ENCODE measurements around the gene NPBWR2.

The NPBWR2 gene

DNA sequence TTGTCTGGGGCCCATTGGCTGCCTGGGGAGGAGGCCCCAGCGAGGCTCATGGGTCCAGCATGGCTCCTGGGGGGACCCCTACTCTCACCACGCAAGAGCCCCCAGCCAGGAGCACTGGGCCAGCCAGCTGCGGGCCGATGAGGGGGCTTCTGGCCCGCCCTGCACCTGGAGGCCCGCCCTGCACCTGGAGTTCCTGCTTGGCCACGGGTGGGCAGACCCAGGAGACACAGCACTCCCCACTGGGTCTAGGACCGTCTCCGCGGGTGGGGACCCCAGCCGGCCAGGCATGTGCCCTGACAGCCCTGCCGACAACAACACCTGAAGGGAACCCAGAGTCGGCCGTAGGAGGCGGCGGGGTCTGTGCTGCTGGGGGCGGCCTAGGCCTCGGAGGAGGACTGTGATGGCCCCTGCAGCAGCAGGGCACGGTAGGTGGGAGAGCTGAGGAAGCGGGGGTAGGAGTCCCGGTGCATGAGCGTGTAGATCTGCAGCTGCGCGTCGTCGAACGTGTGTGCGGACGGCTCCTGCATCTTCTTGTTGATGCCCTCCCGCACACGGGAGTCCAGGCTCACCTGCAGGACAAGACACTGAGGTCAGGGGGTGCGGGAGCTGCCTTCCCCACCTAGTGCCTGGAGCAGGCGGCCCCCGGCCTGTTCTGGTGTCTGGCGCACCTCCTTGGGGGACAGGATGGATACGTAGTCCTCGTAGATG, 33.7 kb downstream of the NPBWR2 start:
- no peak overlapping the region for H3K4me3 ChIP-seq (ENCODE audit: low read length)
- H4K8ac ChIP-seq (ENCODE audit: low read depth, low read length), result no peak overlapping the region
- no peaks in the 10 kb centered on the region for H3K79me2 ChIP-seq (ENCODE audit: control insufficient read depth, insufficient read depth, low read length)
- H3K79me1 ChIP-seq (ENCODE audit: low read length), result no peaks in the 10 kb centered on the region
- H3K27me3 ChIP-seq (ENCODE audit: insufficient read depth, low read length, poor library complexity), result no peaks in the 10 kb centered on the region
- no CpG with 5 or more reads among the region's 37 CpGs for WGBS (ENCODE audit: extremely low coverage, insufficient coverage, low lambda C conversion rate)
- no peaks in the 10 kb centered on the region for H3K4me1 ChIP-seq (ENCODE audit: control insufficient read depth, low read depth, low read length)
- H3K56ac ChIP-seq (ENCODE audit: low read length), result no peak overlapping the region
- H3K18ac ChIP-seq (ENCODE audit: low read length), result no peak overlapping the region
- no peak overlapping the region for H2BK15ac ChIP-seq (replicated peaks; ENCODE audit: low read depth)
- H3K9ac ChIP-seq (ENCODE audit: low read length), result no peak overlapping the region
- H3K27ac ChIP-seq (ENCODE audit: low read depth, low read length), result no peak overlapping the region
- no peak overlapping the region for H4K5ac ChIP-seq (ENCODE audit: low read length)
- H2BK120ac ChIP-seq (ENCODE audit: low read depth, low read length), result no peak overlapping the region
- H3K36me3 ChIP-seq (ENCODE audit: control insufficient read depth, insufficient read depth, low read length), result no peaks in the 10 kb centered on the region
- no peak overlapping the region for H3K4me2 ChIP-seq (ENCODE audit: low read length)
- no peak overlapping the region for H2AK5ac ChIP-seq (ENCODE audit: low read length)
- H2BK5ac ChIP-seq (ENCODE audit: low read length), result no peak overlapping the region
- no peak for DNase-seq
- no peak overlapping the region for H3K4ac ChIP-seq (ENCODE audit: low read depth, low read length)
- H3K23ac ChIP-seq (ENCODE audit: low read length), result no peak overlapping the region

- no peak overlapping the region for H3K23ac ChIP-seq (ENCODE audit: low read length)
- no peaks in the 10 kb centered on the region for H3K79me1 ChIP-seq (ENCODE audit: low read length)
- no peaks in the 10 kb centered on the region for H3K79me2 ChIP-seq (ENCODE audit: control insufficient read depth, insufficient read depth, low read length)
- no peak overlapping the region for H3K18ac ChIP-seq (ENCODE audit: low read length)
- no peak for DNase-seq
- WGBS (ENCODE audit: extremely low coverage, insufficient coverage, low lambda C conversion rate), result no CpG with 5 or more reads among the region's 14 CpGs
- H2BK15ac ChIP-seq (replicated peaks; ENCODE audit: low read depth), result no peak overlapping the region
- no peak overlapping the region for H2BK120ac ChIP-seq (ENCODE audit: low read depth, low read length)
- H3K4me3 ChIP-seq (ENCODE audit: low read length), result no peak overlapping the region
- H4K5ac ChIP-seq (ENCODE audit: low read length), result no peak overlapping the region
- no peaks in the 10 kb centered on the region for H3K27me3 ChIP-seq (ENCODE audit: insufficient read depth, low read length, poor library complexity)
- H3K9ac ChIP-seq (ENCODE audit: low read length), result no peak overlapping the region
- no peak overlapping the region for H3K4me2 ChIP-seq (ENCODE audit: low read length)
- no peak overlapping the region for H2BK5ac ChIP-seq (ENCODE audit: low read length)
- H4K8ac ChIP-seq (ENCODE audit: low read depth, low read length), result no peak overlapping the region
- H3K36me3 ChIP-seq (ENCODE audit: control insufficient read depth, insufficient read depth, low read length), result no peaks in the 10 kb centered on the region
- no peaks in the 10 kb centered on the region for H3K4me1 ChIP-seq (ENCODE audit: control insufficient read depth, low read depth, low read length)
- H3K56ac ChIP-seq (ENCODE audit: low read length), result no peak overlapping the region
- H3K27ac ChIP-seq (ENCODE audit: low read depth, low read length), result no peak overlapping the region
- H2AK5ac ChIP-seq (ENCODE audit: low read length), result no peak overlapping the region
- H3K4ac ChIP-seq (ENCODE audit: low read depth, low read length), result no peak overlapping the region
These were observed 34.8 kb downstream of the NPBWR2 start for GRCh38 chr20:64072498-64073063.

DNA sequence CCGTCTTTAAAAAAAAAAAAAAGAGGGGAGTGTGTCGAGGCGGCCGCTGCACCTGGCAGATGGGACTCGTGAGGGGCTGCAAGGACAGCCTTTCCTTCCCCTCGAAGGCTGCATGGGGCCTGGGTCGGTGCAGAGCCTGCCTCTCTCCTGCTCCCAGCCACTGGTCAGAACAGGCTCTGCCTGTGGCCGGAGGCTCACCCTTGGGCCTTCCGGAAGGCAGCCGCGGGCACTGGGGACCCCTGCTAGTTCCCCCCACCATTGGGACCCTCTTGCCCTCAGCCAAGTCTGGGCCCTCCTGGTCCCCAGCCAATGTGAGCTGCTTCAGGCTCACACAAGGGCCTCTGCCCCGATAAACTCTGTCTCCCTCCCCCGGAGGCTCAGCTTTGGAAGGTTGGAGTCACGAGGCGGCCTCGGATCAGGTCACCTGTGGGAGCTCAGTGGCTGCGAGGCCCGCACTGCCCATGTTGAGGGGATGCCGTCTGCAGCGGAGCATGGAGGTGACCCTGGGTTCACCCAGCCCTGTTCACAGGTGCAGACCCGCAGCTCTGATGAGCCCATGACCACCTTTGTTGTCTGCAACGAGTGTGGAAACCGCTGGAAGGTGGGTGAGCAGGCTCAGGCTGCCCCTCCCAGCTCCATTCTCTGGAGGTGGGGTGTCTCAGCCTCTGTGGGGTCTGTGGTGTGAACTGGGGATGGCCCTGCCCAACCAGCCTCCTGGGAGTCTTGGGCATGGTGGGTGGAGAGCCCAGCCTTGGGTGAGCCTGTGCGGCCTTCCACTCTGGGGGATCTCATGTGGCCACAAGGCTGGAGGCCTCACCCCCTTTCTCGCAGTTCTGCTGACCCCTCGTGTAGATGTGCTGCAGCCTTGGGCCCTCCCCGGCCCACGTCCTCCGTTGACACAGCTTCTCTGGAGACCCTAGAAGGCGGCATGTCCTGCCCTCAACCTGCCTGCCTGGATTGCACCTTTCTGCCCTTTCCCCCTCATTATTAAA, 35.7 kb downstream of the NPBWR2 start:
- Histone ChIP-seq H3K4ac (ENCODE audit: low read depth, low read length) (no peak overlapping the region), H3K79me1 (ENCODE audit: low read length) (no peaks in the 10 kb centered on the region), H2AK5ac (ENCODE audit: low read length) (no peak overlapping the region), H3K79me2 (ENCODE audit: control insufficient read depth, insufficient read depth, low read length) (no peaks in the 10 kb centered on the region), H3K9ac (ENCODE audit: low read length) (no peak overlapping the region), H4K5ac (ENCODE audit: low read length) (no peak overlapping the region), H2BK120ac (ENCODE audit: low read depth, low read length) (no peak overlapping the region), H3K56ac (ENCODE audit: low read length) (no peak overlapping the region), H3K4me1 (ENCODE audit: control insufficient read depth, low read depth, low read length) (no peaks in the 10 kb centered on the region), H3K23ac (ENCODE audit: low read length) (no peak overlapping the region), H4K8ac (ENCODE audit: low read depth, low read length) (no peak overlapping the region), H3K27ac (ENCODE audit: low read depth, low read length) (no peak overlapping the region), H3K4me3 (ENCODE audit: low read length) (no peak overlapping the region), H3K27me3 (ENCODE audit: insufficient read depth, low read length, poor library complexity) (no peaks in the 10 kb centered on the region), H2BK15ac (replicated peaks; ENCODE audit: low read depth) (no peak overlapping the region), H3K4me2 (ENCODE audit: low read length) (no peak overlapping the region), H2BK5ac (ENCODE audit: low read length) (no peak overlapping the region), H3K18ac (ENCODE audit: low read length) (no peak overlapping the region), H3K36me3 (ENCODE audit: control insufficient read depth, insufficient read depth, low read length) (no peaks in the 10 kb centered on the region)
- no CpG with 5 or more reads among the region's 30 CpGs for WGBS (ENCODE audit: extremely low coverage, insufficient coverage, low lambda C conversion rate)
- no peak for DNase-seq

DNA sequence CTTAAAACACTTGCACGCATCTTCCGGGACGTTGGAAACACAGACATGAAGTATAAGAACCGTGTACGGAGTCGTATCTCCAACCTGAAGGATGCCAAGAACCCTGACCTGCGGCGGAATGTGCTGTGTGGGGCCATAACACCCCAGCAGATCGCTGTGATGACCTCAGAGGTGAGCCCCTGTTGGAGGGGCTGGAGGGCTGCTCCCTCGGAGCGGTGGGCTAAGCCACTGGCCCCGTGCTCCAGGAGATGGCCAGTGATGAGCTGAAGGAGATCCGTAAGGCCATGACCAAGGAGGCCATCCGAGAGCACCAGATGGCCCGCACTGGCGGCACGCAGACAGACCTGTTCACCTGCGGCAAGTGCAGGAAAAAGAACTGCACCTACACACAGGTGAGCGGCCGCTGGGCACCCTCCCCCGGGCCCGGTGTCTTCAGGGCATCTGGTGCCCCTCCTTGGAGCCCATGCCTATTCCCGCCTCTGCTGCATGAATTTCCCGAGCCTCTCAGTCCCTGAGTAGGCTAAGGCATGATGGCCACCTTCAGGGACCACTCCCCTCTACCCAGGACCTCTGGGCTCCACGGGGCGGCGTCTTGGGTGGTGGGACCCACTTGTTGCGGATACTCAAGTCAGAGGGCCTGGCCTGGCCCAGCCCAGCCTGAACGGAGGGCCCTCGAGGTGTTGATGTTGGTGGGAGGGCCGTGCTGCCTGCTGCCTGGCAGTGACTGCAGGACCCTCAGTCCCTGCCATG, 36.9 kb downstream of the NPBWR2 start:
- Histone ChIP-seq H2BK5ac (ENCODE audit: low read length) (no peak overlapping the region), H4K5ac (ENCODE audit: low read length) (no peak overlapping the region), H2AK5ac (ENCODE audit: low read length) (no peak overlapping the region), H3K4me1 (ENCODE audit: control insufficient read depth, low read depth, low read length) (no peaks in the 10 kb centered on the region), H3K27me3 (ENCODE audit: insufficient read depth, low read length, poor library complexity) (no peaks in the 10 kb centered on the region), H3K79me1 (ENCODE audit: low read length) (no peaks in the 10 kb centered on the region), H3K9ac (ENCODE audit: low read length) (no peak overlapping the region), H3K4ac (ENCODE audit: low read depth, low read length) (no peak overlapping the region), H2BK15ac (replicated peaks; ENCODE audit: low read depth) (no peak overlapping the region), H3K36me3 (ENCODE audit: control insufficient read depth, insufficient read depth, low read length) (no peaks in the 10 kb centered on the region), H3K79me2 (ENCODE audit: control insufficient read depth, insufficient read depth, low read length) (no peaks in the 10 kb centered on the region), H2BK120ac (ENCODE audit: low read depth, low read length) (no peak overlapping the region), H3K4me3 (ENCODE audit: low read length) (no peak overlapping the region), H4K8ac (ENCODE audit: low read depth, low read length) (no peak overlapping the region), H3K27ac (ENCODE audit: low read depth, low read length) (no peak overlapping the region), H3K4me2 (ENCODE audit: low read length) (no peak overlapping the region), H3K56ac (ENCODE audit: low read length) (no peak overlapping the region), H3K23ac (ENCODE audit: low read length) (no peak overlapping the region), H3K18ac (ENCODE audit: low read length) (no peak overlapping the region)
- no CpG with 5 or more reads among the region's 31 CpGs for WGBS (ENCODE audit: extremely low coverage, insufficient coverage, low lambda C conversion rate)
- DNase-seq, result no peak

GRCh38 chr20:64069614-64070243, 37.6 kb downstream of the NPBWR2 start:
- Histone ChIP-seq H3K27ac (ENCODE audit: low read depth, low read length) (no peak overlapping the region), H2AK5ac (ENCODE audit: low read length) (no peak overlapping the region), H2BK5ac (ENCODE audit: low read length) (no peak overlapping the region), H3K79me2 (ENCODE audit: control insufficient read depth, insufficient read depth, low read length) (no peaks in the 10 kb centered on the region), H2BK120ac (ENCODE audit: low read depth, low read length) (no peak overlapping the region), H3K36me3 (ENCODE audit: control insufficient read depth, insufficient read depth, low read length) (no peaks in the 10 kb centered on the region), H3K4me3 (ENCODE audit: low read length) (no peak overlapping the region), H3K9ac (ENCODE audit: low read length) (no peak overlapping the region), H3K23ac (ENCODE audit: low read length) (no peak overlapping the region), H3K79me1 (ENCODE audit: low read length) (no peaks in the 10 kb centered on the region), H3K27me3 (ENCODE audit: insufficient read depth, low read length, poor library complexity) (no peaks in the 10 kb centered on the region), H3K4ac (ENCODE audit: low read depth, low read length) (no peak overlapping the region), H4K8ac (ENCODE audit: low read depth, low read length) (no peak overlapping the region), H4K5ac (ENCODE audit: low read length) (no peak overlapping the region), H3K18ac (ENCODE audit: low read length) (no peak overlapping the region), H3K4me2 (ENCODE audit: low read length) (no peak overlapping the region), H3K4me1 (ENCODE audit: control insufficient read depth, low read depth, low read length) (no peaks in the 10 kb centered on the region), H2BK15ac (replicated peaks; ENCODE audit: low read depth) (no peak overlapping the region), H3K56ac (ENCODE audit: low read length) (no peak overlapping the region)
- DNase-seq, result peak; percentile 60
- WGBS (ENCODE audit: extremely low coverage, insufficient coverage, low lambda C conversion rate), result no CpG with 5 or more reads among the region's 14 CpGs
